ENCODE data around the gene VRK2.

The VRK2 gene

GRCh38 chr2:58046585-58047372 lies at the start of gene VRK2:
Gene VRK2, plus strand, starts transcription at chr2:58046806. Its CDS starts 2,026 bp downstream, at chr2:58048832.
- peak; percentile 80 for DNase-seq

DNA sequence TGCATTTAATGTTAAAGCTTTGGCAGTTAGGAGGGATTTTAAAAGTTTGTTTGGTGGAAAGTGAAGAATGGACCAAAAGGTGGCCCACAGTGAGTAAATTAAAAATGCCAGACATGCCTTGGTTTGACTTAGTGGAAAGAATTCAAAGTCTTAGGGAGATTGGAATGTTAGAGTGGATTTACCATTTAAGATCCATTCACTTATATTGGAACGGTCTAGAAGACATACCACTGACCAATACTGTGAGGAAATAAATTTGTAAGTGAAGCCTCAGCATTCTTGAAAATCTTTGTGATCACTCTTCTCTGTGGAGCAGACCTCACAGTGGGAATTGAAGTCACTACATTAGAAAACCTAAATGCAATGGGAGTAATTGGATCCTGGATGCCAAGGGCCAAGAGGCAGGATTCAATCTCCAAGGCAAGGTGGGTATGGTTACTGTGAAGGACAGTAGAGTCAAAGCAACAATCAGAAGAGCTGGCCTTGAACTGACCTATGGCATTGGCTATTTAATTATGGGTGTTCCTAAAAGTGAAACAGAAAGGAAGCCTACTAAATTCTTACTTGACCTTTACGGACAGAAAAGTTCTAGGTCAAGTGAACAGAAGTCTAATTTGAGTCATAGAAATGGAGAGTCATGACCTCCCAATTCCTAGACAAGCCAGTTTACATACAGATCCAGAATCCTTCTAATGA lies 40.2 kb upstream of the VRK2 start:
- no peak for DNase-seq

DNA sequence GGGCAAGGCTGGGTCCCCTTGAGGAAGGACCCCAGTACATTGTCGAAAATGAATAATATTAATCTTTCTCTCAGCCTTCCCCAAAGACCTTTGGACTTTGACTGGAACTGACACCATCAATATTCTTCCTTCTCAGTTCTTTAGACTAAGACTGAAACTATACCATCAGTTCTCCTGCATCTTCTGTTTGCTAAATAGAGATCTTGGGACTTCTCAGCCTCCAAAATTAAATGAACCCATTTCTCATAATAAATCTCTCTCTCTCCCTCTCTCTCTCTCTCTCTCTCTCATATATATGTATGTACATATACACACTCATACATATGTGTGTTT lies 39.7 kb upstream of the VRK2 start:
- no peak for DNase-seq

- no peak for DNase-seq
Measured at GRCh38 chr2:58010599-58010998, 36.0 kb upstream of the VRK2 start.

- DNase-seq = no peak
Measured at GRCh38 chr2:58019229-58019628, 27.4 kb upstream of the VRK2 start.

GRCh38 chr2:58025150-58025933 lies 21.3 kb upstream of the VRK2 start:
- no peak for DNase-seq

DNA sequence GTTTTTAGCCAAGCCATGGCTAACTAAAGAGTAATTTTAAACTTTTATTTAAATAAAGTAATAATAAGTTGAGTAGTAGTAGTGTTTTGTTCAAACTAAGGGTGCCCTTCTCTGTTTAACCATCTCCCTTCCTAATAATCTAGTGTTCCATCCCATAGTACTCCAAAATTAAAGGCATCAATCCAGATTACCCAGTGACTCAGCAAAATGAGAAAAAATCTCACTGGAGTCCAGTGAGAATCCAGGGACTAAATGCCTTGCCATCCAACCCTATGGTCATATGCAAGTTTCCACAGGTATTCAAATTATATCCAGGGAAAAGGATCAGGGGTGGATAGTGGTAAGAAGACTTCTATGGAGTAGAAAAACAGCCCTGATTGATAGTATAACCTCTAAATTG lies 19.6 kb upstream of the VRK2 start:
- DNase-seq = no peak

- no peak for DNase-seq
Measured at GRCh38 chr2:58030771-58031170, 15.8 kb upstream of the VRK2 start.

- DNase-seq = no peak
Measured at GRCh38 chr2:58032016-58032763, 14.4 kb upstream of the VRK2 start.

GRCh38 chr2:58032764-58033080 lies 13.9 kb upstream of the VRK2 start:
- no peak for DNase-seq

DNA sequence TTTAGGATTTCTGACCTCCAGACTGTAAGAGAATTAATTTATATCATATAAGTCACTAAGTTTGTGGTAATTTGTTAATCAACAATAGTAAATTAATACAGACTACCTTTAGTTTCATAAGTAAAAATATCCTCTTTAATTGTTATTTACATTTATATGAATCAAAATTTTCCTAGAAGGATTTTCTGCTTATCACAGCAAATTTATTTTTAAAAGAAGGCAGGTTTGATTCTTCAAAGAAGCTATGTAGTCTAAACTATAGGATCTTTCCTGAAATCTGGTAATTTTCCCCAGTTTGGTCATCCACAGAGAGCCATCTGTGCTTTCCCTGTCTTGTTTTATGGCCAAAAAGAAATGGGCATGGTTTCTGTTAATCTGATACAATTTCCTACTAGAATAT lies 13.1 kb upstream of the VRK2 start:
- no peak for DNase-seq

GRCh38 chr2:58035352-58035751 lies 11.3 kb upstream of the VRK2 start:
- DNase-seq = no peak

GRCh38 chr2:58039170-58039611 lies 7.4 kb upstream of the VRK2 start:
- no peak for DNase-seq

DNA sequence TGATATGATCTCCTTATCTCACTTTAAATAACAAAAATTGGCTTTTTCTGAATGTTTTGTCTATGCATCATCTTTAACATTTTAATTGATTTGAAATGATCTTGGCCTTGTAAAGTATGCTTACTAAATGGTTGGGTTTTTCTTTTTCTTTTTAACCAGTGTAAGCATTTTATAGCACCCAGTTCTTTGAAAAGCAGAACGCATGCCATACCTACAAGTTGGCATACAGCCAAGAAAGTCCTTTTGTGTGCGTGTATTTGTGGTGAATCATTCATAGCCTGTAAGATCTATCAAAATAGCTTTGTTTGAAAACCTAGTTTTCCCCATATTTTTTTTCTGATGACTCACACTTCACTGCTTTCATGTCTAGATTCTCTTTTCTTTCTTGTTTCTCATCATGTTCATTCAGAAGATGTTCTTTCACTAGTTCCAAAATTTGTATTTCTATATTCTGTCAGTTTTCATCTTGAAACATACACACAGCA lies 4.1 kb upstream of the VRK2 start:
- DNase-seq = no peak

- DNase-seq = no peak
Measured at GRCh38 chr2:58044145-58044544, 2.5 kb upstream of the VRK2 start.

GRCh38 chr2:58045580-58046334 lies 849 bp upstream of the VRK2 start:
- no peak for DNase-seq

DNA sequence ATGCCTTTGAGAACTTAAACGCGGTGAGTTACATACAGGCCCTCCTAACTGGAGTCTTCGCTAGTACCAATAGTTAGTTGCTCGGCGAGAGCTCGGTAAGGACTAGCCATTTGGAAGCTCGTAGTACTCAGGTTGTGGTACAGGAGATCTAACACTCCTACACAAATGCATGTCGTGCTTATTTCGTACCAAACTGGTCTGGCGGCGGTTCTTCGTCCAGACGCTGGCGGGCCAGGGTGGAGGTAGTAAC lies 346 bp upstream of the VRK2 start:
- DNase-seq = no peak

GRCh38 chr2:58047373-58047935 lies 848 bp downstream of the VRK2 start:
- no peak for DNase-seq

GRCh38 chr2:58047961-58048360 lies 1.4 kb downstream of the VRK2 start:
- DNase-seq = no peak

GRCh38 chr2:58051445-58051844 lies 4.8 kb downstream of the VRK2 start:
- no peak for DNase-seq

- no peak for DNase-seq
Measured at GRCh38 chr2:58052978-58053377, 6.4 kb downstream of the VRK2 start.

DNA sequence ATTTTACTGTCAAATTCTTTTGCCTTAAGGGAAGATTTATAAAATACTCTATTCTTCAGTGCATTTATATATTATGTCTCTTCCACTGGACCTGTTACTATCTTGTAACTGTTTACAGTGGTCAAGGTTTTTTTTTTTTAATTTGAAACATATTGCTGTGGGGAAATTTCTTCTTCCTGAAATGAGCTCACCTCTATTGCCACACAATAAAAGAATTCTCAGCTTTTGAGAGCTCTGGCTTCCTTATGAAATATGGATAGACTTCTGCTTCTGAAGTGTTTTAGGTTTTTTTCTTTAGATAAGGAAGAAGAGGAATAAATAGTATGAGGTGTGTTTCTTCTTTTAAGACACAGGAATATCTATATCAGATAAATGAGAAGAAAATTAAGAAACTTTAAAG lies 7.7 kb downstream of the VRK2 start:
- DNase-seq = no peak
